ENCODE measurements around the gene SCFD2. TPM values are rescaled to one million over a fixed set of nuclear protein-coding genes. Genes with fewer than 3 reads are reported as not detected.

SCFD2 gene
- total RNA-seq, 1 donor from 2014 or later = 11.0 TPM

GRCh38 chr4:53374777-53375258, 9.0 kb upstream of the SCFD2 start:
- H3K4me3 ChIP-seq (ENCODE audit: low read depth, low read length) = no peak overlapping the region
- H3K36me3 ChIP-seq (ENCODE audit: control insufficient read depth, insufficient read depth, low read length) = no peaks in the 10 kb centered on the region
- TF ChIP-seq, protein P1, sequence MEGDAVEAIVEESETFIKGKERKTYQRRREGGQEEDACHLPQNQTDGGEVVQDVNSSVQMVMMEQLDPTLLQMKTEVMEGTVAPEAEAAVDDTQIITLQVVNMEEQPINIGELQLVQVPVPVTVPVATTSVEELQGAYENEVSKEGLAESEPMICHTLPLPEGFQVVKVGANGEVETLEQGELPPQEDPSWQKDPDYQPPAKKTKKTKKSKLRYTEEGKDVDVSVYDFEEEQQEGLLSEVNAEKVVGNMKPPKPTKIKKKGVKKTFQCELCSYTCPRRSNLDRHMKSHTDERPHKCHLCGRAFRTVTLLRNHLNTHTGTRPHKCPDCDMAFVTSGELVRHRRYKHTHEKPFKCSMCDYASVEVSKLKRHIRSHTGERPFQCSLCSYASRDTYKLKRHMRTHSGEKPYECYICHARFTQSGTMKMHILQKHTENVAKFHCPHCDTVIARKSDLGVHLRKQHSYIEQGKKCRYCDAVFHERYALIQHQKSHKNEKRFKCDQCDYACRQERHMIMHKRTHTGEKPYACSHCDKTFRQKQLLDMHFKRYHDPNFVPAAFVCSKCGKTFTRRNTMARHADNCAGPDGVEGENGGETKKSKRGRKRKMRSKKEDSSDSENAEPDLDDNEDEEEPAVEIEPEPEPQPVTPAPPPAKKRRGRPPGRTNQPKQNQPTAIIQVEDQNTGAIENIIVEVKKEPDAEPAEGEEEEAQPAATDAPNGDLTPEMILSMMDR (IDR thresholded peaks at IDR 0.05; ENCODE audit: insufficient read depth, low read length, poor library complexity, severe bottlenecking) = no peak
- H3K27me3 ChIP-seq (ENCODE audit: control insufficient read depth, insufficient read depth, low read length) = peaks cover 2% of the 10 kb centered on the region
- no peak for DNase-seq (ENCODE audit: low read depth)

DNA sequence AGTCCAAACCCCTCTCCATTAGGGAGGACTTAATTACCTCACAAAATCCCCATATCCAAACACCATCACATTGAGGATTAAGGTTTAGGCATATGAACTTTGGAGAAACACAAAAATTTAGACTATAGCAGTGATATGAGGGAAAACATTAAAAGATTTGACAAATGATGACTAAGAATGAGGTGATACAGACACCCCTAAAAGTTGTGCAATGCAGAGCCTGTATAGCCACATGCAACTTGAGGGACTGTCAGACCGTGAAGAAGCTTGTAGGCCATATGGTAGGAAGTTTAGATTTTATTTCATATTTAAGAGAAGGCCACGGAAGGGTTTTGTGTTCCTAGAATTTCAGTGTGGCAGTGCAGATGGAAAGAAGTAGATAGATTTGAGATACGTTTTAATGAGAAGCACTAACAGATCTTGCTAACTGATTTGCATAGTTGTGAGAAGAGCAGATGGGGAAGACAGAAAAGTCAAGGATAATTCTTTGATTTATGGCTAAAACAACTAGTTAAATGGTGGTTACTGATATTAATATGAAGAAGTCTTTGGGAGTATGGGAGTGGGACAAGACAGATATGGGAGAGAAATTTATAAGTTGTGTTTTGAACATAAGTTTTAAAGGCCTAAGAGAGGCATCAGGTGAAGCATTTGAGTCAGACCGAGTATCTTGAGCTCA, 6.1 kb upstream of the SCFD2 start:
- no peak for DNase-seq (ENCODE audit: low read depth)
- Histone ChIP-seq H3K4me3 (ENCODE audit: low read depth, low read length) (no peak overlapping the region), H3K27me3 (ENCODE audit: control insufficient read depth, insufficient read depth, low read length) (peaks cover 3% of the 10 kb centered on the region), H3K36me3 (ENCODE audit: control insufficient read depth, insufficient read depth, low read length) (no peaks in the 10 kb centered on the region)
- TF ChIP-seq, protein P1 (IDR thresholded peaks at IDR 0.05; ENCODE audit: insufficient read depth, low read length, poor library complexity, severe bottlenecking) = no peak

GRCh38 chr4:53371049-53371448, 5.2 kb upstream of the SCFD2 start:
- H3K27me3 ChIP-seq (ENCODE audit: control insufficient read depth, insufficient read depth, low read length) = peaks cover 3% of the 10 kb centered on the region
- TF ChIP-seq, protein P1 (IDR thresholded peaks at IDR 0.05; ENCODE audit: insufficient read depth, low read length, poor library complexity, severe bottlenecking) = no peak

DNA sequence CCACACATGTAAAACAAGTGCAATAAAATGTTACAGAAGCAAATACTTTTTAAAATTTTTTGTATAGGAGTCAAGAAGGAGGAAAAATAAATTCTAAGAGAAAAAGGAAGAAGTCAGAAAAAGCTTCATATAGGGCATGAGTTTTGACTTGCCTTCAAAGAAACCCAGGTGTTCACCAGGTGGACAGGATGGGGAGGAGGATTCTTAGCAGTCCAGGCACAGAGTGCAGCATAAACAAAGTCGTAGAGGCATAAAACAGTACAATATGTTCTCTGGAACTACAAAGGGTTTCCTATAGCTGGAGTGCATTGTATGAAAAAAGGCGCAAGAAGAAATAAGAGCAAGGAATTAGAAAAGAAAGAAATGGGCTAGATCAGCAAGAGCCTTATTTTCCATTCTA, 1.9 kb upstream of the SCFD2 start:
- Histone ChIP-seq H3K36me3 (ENCODE audit: control insufficient read depth, insufficient read depth, low read length) (no peaks in the 10 kb centered on the region), H3K27me3 (ENCODE audit: control insufficient read depth, insufficient read depth, low read length) (peaks cover 3% of the 10 kb centered on the region), H3K4me3 (ENCODE audit: low read depth, low read length) (no peak overlapping the region)
- TF ChIP-seq, protein P1 (IDR thresholded peaks at IDR 0.05; ENCODE audit: insufficient read depth, low read length, poor library complexity, severe bottlenecking) = no peak
- DNase-seq (ENCODE audit: low read depth) = no peak

More at GRCh38 chr4:53371049-53371448, 5.2 kb upstream of the SCFD2 start:
- H3K4me3 ChIP-seq (ENCODE audit: low read depth, low read length) = no peak overlapping the region
- H3K36me3 ChIP-seq (ENCODE audit: control insufficient read depth, insufficient read depth, low read length) = no peaks in the 10 kb centered on the region
- no peak for DNase-seq (ENCODE audit: low read depth)

DNA sequence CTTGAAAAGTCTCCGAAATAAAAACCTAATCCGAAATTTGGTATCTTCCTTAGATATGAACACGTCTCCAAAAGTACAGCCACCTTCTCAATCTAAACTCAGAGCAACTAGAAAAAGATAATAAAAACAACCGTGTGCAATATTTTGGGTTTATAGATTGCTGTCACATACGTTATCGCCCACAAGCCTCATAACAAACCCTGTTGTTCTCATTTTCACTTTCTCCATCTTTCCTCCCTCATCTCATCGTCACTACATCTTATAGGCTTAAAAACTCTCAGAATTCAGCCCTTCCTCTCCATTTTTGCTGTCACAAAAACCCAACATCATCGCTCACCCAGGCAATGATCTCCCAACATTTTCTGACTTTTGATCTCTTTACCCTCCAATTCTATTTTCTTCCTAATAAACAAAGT, 448 bp upstream of the SCFD2 start:
- Histone ChIP-seq H3K4me3 (ENCODE audit: low read depth, low read length) (peak overlapping the region; percentile 87), H3K36me3 (ENCODE audit: control insufficient read depth, insufficient read depth, low read length) (no peaks in the 10 kb centered on the region), H3K27me3 (ENCODE audit: control insufficient read depth, insufficient read depth, low read length) (peaks cover 3% of the 10 kb centered on the region)
- DNase-seq (ENCODE audit: low read depth) = no peak
- TF ChIP-seq, protein P1 (IDR thresholded peaks at IDR 0.05; ENCODE audit: insufficient read depth, low read length, poor library complexity, severe bottlenecking) = no peak

GRCh38 chr4:53365121-53365485, 758 bp downstream of the SCFD2 start:
- H3K36me3 ChIP-seq (ENCODE audit: control insufficient read depth, insufficient read depth, low read length) = no peaks in the 10 kb centered on the region
- TF ChIP-seq, protein P1 (IDR thresholded peaks at IDR 0.05; ENCODE audit: insufficient read depth, low read length, poor library complexity, severe bottlenecking) = no peak
- no peak for DNase-seq (ENCODE audit: low read depth)
- H3K4me3 ChIP-seq (ENCODE audit: low read depth, low read length) = peak overlapping the region; percentile 87
- H3K27me3 ChIP-seq (ENCODE audit: control insufficient read depth, insufficient read depth, low read length) = peaks cover 3% of the 10 kb centered on the region
